Endothelial cell of umbilical vein (primary cell): Measurements from ENCODE around the gene ABL1. TPM values are rescaled to one million over a fixed set of nuclear protein-coding genes. Genes with fewer than 3 reads are reported as not detected.

Experiments
- BruUV-seq: library from RNA; stranded (reverse); fragments of 400-500 nt; replicated peaks from 2 replicates; lab custom pipeline; 2021; lab: Mats Ljungman, UMichigan
- CTCF ChIA-PET: fragments of 300-600, 350-600 bp; sonication (Branson Sonifier 250); formaldehyde crosslinking; loops from one replicate; lab custom pipeline; 2021; ENCODE audit warnings: antibody characterized with exemption, inconsistent platforms; lab: Charles Lee
- POLR2A ChIA-PET: fragments of 300-600, 350-600 bp; sonication (Branson Sonifier 250); formaldehyde crosslinking; loops from one replicate; lab custom pipeline; 2021; ENCODE audit warnings: antibody characterized with exemption, inconsistent platforms; lab: Charles Lee
- DNase-seq: peaks from one replicate; pipeline ENCODE4 v3.0.0-alpha.2; 2011; ENCODE audit warnings: low read depth, low spot score
- FAIRE-seq: peaks from 2 replicates; lab custom pipeline; 2011; peaks lifted over from hg19 to GRCh38; lab: Jason Lieb, UNC
- H2AFZ ChIP-seq: 2 replicates; pipeline ENCODE4 v1.6.0; 2012; ENCODE audit warnings: low read depth, low read length, control low read depth, inconsistent platforms
- H3K27ac ChIP-seq: 2 replicates; pipeline ENCODE4 v1.5.1; 2011; ENCODE audit warnings: low read depth, mild to moderate bottlenecking, control low read depth, low read length, moderate library complexity; ENCODE audit not compliant: insufficient read depth
- H3K27me3 ChIP-seq, 2 experiments: 2 replicates each; pipeline versions ENCODE4 v1.6.0 to v1.6.1; 2011; ENCODE audit warnings: low read length in 2 of 2, mixed read lengths in 1 of 2; ENCODE audit not compliant: control insufficient read depth in 2 of 2, insufficient read depth in 2 of 2
- H3K36me3 ChIP-seq, 2 experiments: 2 replicates in 1 of 2; 3 replicates in 1 of 2; pipeline ENCODE4 v1.5.1; 2011; ENCODE audit warnings: low read length in 2 of 2, mild to moderate bottlenecking in 1 of 2, moderate library complexity in 1 of 2; ENCODE audit not compliant: control insufficient read depth in 2 of 2, insufficient read depth in 2 of 2; ENCODE audit errors: extremely low read depth in 1 of 2
- H3K4me1 ChIP-seq: 3 replicates; pipeline ENCODE4 v1.5.1; 2011; ENCODE audit warnings: mild to moderate bottlenecking, low read length; ENCODE audit not compliant: control insufficient read depth, insufficient read depth; ENCODE audit errors: extremely low read depth
- H3K4me2 ChIP-seq: 2 replicates; pipeline ENCODE4 v1.6.1; 2011; ENCODE audit warnings: low read length, control low read depth, mixed read lengths; ENCODE audit not compliant: insufficient read depth
- H3K4me3 ChIP-seq, 3 experiments: fragments of 200-600 bp in 1 of 3; sonication (generic), shearing (Covaris generic) in 1 of 3; replicated peaks in 1 of 3; 2 replicates each; pipeline ENCODE4 v1.5.1; 2011 to 2016; ENCODE audit warnings: control low read depth in 3 of 3, low read length in 3 of 3, mild to moderate bottlenecking in 2 of 3, inconsistent platforms in 1 of 3, low read depth in 1 of 3, moderate library complexity in 1 of 3; ENCODE audit not compliant: insufficient read depth in 1 of 3
- H3K79me2 ChIP-seq: 2 replicates; pipeline ENCODE4 v1.6.0; 2012; ENCODE audit warnings: low read length, inconsistent platforms; ENCODE audit not compliant: control insufficient read depth, insufficient read depth
- H3K9ac ChIP-seq: replicated peaks from 2 replicates; pipeline ENCODE3; 2011; ENCODE audit warnings: low read length, control low read depth; ENCODE audit not compliant: insufficient read depth; ENCODE audit errors: extremely low read depth
- H3K9me1 ChIP-seq: replicated peaks from 3 replicates; pipeline ENCODE4 v1.6.0; 2011; ENCODE audit warnings: mild to moderate bottlenecking, low read length; ENCODE audit not compliant: control insufficient read depth, insufficient read depth; ENCODE audit errors: extremely low read depth
- H3K9me3 ChIP-seq: replicated peaks from 2 replicates; pipeline ENCODE4 v1.5.1; 2012; ENCODE audit warnings: low read length, inconsistent platforms; ENCODE audit not compliant: control insufficient read depth, insufficient read depth
- H4K20me1 ChIP-seq: replicated peaks from 2 replicates; pipeline ENCODE3; 2011; ENCODE audit warnings: mild to moderate bottlenecking, low read length; ENCODE audit not compliant: control insufficient read depth, insufficient read depth; ENCODE audit errors: extremely low read depth
- CTCF ChIP-seq, 2 donors: IDR thresholded peaks; 1 replicate in 1 of 2; 2 replicates in 1 of 2; pipeline ENCODE4 v1.5.1; 2011; ENCODE audit warnings: low read length in 2 of 2, mild to moderate bottlenecking in 2 of 2, moderate library complexity in 2 of 2, control low read depth in 1 of 2, inconsistent platforms in 1 of 2, low read depth in 1 of 2; ENCODE audit not compliant: insufficient read depth in 1 of 2; ENCODE audit errors: extremely low read depth in 1 of 2
- EZH2 ChIP-seq: IDR thresholded peaks from 2 replicates; pipeline ENCODE4 v1.6.1; 2012; ENCODE audit warnings: borderline replicate concordance, low read depth, mild to moderate bottlenecking, moderate library complexity, low read length, inconsistent platforms; ENCODE audit not compliant: severe bottlenecking
- FOS ChIP-seq: IDR thresholded peaks from 2 replicates; pipeline ENCODE4 v1.6.1; 2011; ENCODE audit warnings: mild to moderate bottlenecking, low read length, moderate library complexity, borderline replicate concordance; ENCODE audit not compliant: insufficient read depth
- GATA2 ChIP-seq: IDR thresholded peaks from 2 replicates; pipeline ENCODE4 v1.7.0; 2011; ENCODE audit warnings: low read depth, mild to moderate bottlenecking, moderate library complexity, mixed read lengths, low read length; ENCODE audit not compliant: insufficient read length, insufficient read depth
- JUN ChIP-seq: IDR thresholded peaks from 2 replicates; pipeline ENCODE4 v1.6.1; 2011; ENCODE audit warnings: borderline replicate concordance, low read depth; ENCODE audit not compliant: insufficient read length, insufficient read depth
- MAX ChIP-seq: IDR thresholded peaks from 2 replicates; pipeline ENCODE4 v1.6.1; 2011; ENCODE audit not compliant: insufficient read depth, insufficient read length
- MYC ChIP-seq: IDR thresholded peaks from one replicate; pipeline ENCODE4 v1.6.1; 2011; ENCODE audit warnings: mild to moderate bottlenecking, low read depth, low read length
- POLR2A ChIP-seq: IDR thresholded peaks from 2 replicates; pipeline ENCODE4 v1.6.1; 2012; ENCODE audit warnings: low read depth, mild to moderate bottlenecking, control low read depth, low read length
- POLR2AphosphoS5 ChIP-seq: IDR thresholded peaks from 2 replicates; pipeline ENCODE4 v1.6.1; 2012; ENCODE audit warnings: low read depth, mild to moderate bottlenecking, control low read depth, low read length, moderate library complexity; ENCODE audit not compliant: insufficient read depth
- dilution Hi-C: fragments of 300-500 bp; cut with MboI; formaldehyde crosslinking; loops from one replicate; pipeline ENCODE4 v1.15.0; 2019; ENCODE audit warnings: low sequenced_read_pairs; ENCODE audit not compliant: extremely low pct_ligation_motif_present
- intact Hi-C: fragments of 100-400 bp; cut with micrococcal nuclease; formaldehyde crosslinking; loops from one replicate; pipeline ENCODE4 v1.10.0; 2022
- polyA plus RNA-seq, 4 experiments: library from polyadenylated mRNA; depleted of rRNA in 3 of 4; stranded (reverse) in 3 of 4; unstranded in 1 of 4; fragments of >200 nt; gene quantifications; 2 replicates each; pipeline versions ENCODE4 v1.2.1 to v1.2.3, GENCODE V29; 2011 to 2012; ENCODE audit warnings: missing spikeins in 1 of 4
- total RNA-seq: library from RNA; stranded (reverse); gene quantifications from 2 replicates; pipeline ENCODE4 v1.2.3, GENCODE V29; 2021

The ABL1 gene
- total and polyA plus RNA-seq, 2 donors (not counting 3 experiments of a cell fraction or from before 2014, with no cell fraction given), result 32.1 to 87.1 TPM

- Histone ChIP-seq H2AFZ (no peak overlapping the region), H3K9me3 (no peaks in the 10 kb centered on the region), H3K9ac (no peak overlapping the region), H3K4me3 (no peak overlapping the region), H3K36me3 (no peaks in the 10 kb centered on the region), H3K79me2 (peaks cover 71% of the 10 kb centered on the region), H3K27me3 (no peaks in the 10 kb centered on the region), H3K4me2 (no peak overlapping the region), H3K9me1 (no peaks in the 10 kb centered on the region), H3K27ac (peak overlapping the region; percentile 7), H4K20me1 (no peaks in the 10 kb centered on the region), H3K4me1 (peaks cover 64% of the 10 kb centered on the region)
- dilution Hi-C loops, result no loop called here
- TF ChIP-seq EZH2, result no peak
- no peak for TF ChIP-seq JUN
- TF ChIP-seq GATA2, result no peak
- TF ChIP-seq CTCF (IDR thresholded peaks at IDR 0.05; ENCODE audit: extremely low read depth in 1 of 2, insufficient read depth in 1 of 2, low read depth in 1 of 2, low read length in 2 of 2), result no peak
- no peak for TF ChIP-seq MAX
- no peak for TF ChIP-seq FOS
- TF ChIP-seq POLR2A, result no peak
- TF ChIP-seq POLR2AphosphoS5, result no peak
- no peak for TF ChIP-seq MYC
- no TSS peak for BruUV-seq
- DNase-seq, result no peak
- CTCF ChIA-PET, result interaction anchor here (1.2 kb wide), 2 partner anchors 11 to 73 kb away, joined by 3 read pairs; no protein-coding TSS in a partner anchor
- intact Hi-C loops, result no loop called here
- FAIRE-seq, result no peak
- POLR2A ChIA-PET, result no interaction called here
Observed at GRCh38 chr9:130844044-130844451, 9.0 kb downstream of the ABL1 start.
